ENCODE results near the gene RFESD.
"Not testable (repeated sequence)": the region's sequence is repeated elsewhere in the genome, so short reads cannot be mapped to it uniquely, and the experiment has no call there.

The RFESD gene

GRCh38 chr5:95630394-95630917, 16.1 kb upstream of the RFESD start:
- DNase-seq = no peak

- no peak for DNase-seq
These were observed 15.2 kb upstream of the RFESD start for GRCh38 chr5:95631255-95631958.

- DNase-seq = peak; percentile 72 to 82
These were observed 14.4 kb upstream of the RFESD start for GRCh38 chr5:95631991-95632675.

- not testable (repeated sequence) for DNase-seq
These were observed 13.6 kb upstream of the RFESD start for GRCh38 chr5:95632942-95633341.

GRCh38 chr5:95633671-95634070, 12.9 kb upstream of the RFESD start:
- DNase-seq = no peak

- no peak for DNase-seq
These were observed 12.5 kb upstream of the RFESD start for GRCh38 chr5:95634081-95634480.

- no peak for DNase-seq
These were observed 7.9 kb upstream of the RFESD start for GRCh38 chr5:95638632-95639031.

- no peak for DNase-seq
These were observed 4.8 kb upstream of the RFESD start for GRCh38 chr5:95641741-95642220.

GRCh38 chr5:95643152-95643551, 3.4 kb upstream of the RFESD start:
- no peak for DNase-seq

GRCh38 chr5:95644351-95645042, 2.1 kb upstream of the RFESD start:
- peak; percentile 42 to 72 for DNase-seq

- not testable (repeated sequence) for DNase-seq
These were observed 380 bp upstream of the RFESD start for GRCh38 chr5:95646226-95646568.

GRCh38 chr5:95647886-95648860, 1.6 kb downstream of the RFESD start:
- no peak for DNase-seq

GRCh38 chr5:95649274-95649673, 2.7 kb downstream of the RFESD start:
- DNase-seq = no peak

- no peak for DNase-seq
These were observed 3.5 kb downstream of the RFESD start for GRCh38 chr5:95649842-95650620.

- DNase-seq = no peak
These were observed 6.3 kb downstream of the RFESD start for GRCh38 chr5:95652849-95653248.

GRCh38 chr5:95654196-95654595, 7.6 kb downstream of the RFESD start:
- DNase-seq = no peak

GRCh38 chr5:95655575-95655974, 9.0 kb downstream of the RFESD start:
- DNase-seq = no peak

- DNase-seq = no peak
These were observed 13.5 kb downstream of the RFESD start for GRCh38 chr5:95660060-95660459.

GRCh38 chr5:95662946-95663345, 16.4 kb downstream of the RFESD start:
- DNase-seq = no peak

- DNase-seq = peak in 1 of 2 donors; percentile 46
These were observed 17.7 kb downstream of the RFESD start for GRCh38 chr5:95664204-95664786.

- DNase-seq = no peak
These were observed 20.6 kb downstream of the RFESD start for GRCh38 chr5:95667061-95667618.
